GDM1 (cell line): ENCODE measurements around the gene CDH23.

Experiments used
- DNase-seq: peaks from one replicate; lab custom pipeline; 2025; lab: John Stamatoyannopoulos, UW

Gene CDH23

DNA sequence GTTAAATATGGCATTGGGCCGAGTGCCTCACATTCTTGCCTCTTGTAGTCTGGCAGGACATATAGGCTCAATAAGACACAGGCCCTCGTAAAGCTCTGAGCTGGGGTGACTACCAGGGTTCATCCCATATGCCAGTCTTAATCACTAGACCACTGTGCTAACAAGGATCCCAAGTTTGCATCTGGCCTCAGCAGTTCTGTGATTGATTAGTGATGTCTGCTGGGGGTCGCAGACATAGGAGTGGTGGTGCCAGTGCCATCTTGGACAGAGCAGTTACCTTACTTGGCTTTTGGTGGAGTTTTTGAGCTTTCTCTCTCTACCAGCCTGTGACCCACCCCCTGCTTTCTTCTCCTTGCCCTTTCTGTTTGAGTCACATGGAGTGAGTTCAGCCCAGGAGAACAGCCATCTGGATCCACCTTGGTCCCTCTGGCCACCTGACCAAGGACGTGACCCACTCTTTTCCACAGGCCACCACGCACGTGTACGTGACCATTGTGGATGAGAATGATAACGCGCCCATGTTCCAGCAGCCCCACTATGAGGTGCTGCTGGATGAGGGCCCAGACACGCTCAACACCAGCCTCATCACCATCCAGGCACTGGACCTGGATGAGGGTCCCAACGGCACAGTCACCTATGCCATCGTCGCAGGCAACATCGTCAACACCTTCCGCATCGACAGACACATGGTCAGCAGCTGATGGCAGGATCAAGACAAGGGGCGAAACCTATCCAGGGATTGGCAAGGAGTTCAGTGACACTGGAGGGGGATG lies 380.7 kb downstream of the CDH23 start:
- DNase-seq: no peak

DNA sequence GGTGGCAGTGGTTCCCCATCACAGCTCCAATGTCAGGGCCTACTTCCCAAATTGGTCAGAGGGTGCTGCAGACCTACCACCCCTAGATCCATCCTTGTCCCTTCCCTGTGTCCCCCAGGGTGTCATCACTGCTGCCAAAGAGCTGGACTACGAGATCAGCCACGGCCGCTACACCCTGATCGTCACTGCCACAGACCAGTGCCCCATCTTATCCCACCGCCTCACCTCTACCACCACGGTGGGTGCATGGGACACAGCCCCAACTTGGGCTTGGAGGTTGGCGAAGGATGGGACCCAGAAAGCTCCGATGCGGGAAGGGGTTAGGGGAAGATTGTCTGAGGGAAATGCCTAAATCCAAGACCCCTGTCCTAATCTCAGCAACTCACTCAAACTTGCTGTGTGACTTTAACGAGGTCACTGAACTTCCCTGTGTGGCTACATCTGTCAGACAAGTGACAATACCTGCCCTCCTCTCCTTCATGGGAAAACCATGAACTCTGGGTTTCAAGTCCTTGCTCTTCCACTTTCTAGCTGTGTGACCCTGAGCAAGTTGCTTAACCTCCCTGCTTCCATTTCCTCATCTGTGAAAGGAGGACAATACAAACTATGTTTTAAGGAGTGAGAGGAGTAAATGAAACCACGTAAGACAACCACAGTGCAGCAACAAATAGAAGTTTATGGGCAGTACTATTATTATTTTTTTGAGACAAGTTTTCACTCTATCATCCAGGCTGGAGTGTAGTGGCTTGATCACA lies 381.5 kb downstream of the CDH23 start:
- DNase-seq: no peak

DNA sequence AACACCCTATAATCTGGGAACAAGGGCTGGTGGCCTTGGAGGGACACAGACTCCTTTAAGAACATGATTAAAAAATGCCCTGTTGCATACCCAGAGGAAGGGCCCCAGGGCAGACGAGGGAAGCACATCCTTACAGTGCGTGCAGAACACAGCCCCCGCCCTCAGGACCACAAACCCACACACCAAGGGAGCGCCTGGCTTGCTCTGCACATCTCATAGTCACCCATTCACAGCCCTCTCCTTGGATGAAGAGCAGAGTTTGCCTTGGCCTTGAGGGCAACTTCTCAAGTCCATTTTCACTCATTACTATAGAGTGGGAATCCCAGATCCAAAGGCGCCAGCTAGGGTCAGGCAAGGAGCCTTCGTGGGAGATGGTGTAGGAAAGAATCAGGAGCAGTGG lies 382.9 kb downstream of the CDH23 start:
- DNase-seq: peak; percentile 61

DNA sequence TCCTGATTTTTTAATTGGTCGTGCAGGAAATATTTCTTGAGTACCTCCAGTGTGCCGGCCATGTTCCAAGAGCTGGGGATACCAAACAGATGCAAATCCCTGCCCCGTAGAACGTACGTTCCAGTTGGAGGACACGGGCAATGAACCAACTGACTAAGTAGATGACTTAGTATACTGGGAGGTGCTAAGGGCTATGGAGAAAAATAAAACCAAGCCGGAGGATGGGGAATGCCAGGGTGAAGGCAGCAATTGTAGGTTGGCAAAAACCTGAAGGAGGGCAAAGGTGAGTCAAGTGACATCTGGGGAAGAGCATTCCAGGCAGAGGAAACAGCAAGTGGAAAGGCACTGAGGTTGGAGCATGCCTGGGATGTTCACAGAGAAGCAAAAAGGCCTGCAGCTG lies 383.4 kb downstream of the CDH23 start:
- no peak for DNase-seq

DNA sequence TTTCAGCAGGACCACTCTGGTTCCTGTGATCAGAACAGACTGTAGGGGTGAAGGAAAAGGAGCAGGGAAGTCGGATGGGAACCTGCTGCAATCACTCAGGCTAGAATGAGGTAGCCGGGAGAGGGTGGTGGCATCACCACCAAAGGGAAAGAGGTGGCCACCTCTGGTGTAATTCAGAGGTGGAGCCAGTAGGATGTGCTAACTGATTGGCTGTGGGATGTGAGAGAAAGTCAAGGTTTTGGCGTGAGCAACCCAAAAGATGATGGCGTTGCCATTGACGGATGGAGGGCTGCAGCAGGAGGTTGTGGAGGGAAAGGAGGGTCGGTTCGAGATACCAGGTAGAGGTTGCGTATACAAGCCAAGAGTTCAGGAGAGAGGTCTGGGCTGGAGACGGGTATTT lies 384.0 kb downstream of the CDH23 start:
- DNase-seq: no peak

DNA sequence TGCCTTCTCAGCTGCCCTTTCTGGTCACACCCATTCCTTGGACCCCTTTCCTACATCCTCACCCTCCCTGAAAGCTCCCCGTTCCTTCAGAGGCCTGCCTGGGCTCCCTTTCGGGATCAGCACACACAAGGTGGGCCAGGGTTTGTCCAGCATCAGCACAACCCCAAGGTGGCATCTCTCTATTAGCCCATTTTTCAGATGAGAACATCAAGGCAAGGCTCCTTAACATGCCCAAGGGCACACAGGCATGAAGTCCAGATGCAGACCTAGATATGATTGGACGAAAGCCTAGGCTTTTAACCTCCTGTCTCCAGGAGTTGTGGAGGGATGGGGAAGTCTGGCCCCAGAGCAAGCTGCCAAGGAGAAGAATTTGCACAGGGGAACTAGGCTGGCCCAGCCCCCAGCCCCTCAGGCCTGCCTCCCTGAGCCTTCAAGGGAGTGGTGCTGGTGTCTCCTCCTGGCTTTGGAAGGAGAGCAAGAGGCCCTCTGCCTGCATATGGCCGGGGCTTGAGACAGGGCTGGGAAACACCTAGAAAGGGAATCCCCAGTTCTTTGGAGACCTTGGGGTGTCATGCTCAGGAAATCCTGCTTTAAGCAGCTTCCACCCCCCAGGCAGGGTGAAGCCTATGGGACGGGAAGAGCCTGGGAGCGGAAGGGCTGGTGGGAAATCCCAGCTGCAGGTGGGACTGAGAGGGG lies 385.6 kb downstream of the CDH23 start:
- DNase-seq: peak; percentile 32

DNA sequence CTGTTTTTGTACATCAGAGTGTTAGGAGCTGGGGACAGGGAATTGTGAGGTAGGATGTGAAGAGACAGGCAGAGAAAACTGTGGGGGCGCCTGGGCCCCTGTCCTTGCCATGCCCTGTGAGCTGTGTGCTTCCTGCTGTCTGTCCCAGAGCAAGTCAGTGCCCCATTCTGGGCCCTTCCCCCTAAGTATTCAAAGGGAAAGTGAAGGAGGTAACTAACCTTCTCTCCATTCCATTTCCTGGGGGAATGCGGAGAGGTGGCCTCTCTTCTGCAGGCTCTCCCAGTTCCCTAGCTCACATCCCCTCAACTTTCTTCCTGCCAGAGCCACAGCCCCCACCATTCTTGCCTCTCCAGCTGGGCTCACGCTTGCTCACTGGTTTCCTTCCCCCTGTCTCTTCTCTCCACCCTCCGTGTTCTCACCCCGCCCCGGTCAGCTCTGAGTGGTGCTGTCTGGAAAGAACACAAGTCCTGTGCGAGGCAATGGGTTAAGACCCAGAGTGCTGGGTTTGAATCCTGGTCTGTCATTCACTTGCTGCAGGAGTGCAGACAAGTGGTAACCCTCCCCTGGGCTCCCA lies 386.3 kb downstream of the CDH23 start:
- DNase-seq: peak; percentile 58

DNA sequence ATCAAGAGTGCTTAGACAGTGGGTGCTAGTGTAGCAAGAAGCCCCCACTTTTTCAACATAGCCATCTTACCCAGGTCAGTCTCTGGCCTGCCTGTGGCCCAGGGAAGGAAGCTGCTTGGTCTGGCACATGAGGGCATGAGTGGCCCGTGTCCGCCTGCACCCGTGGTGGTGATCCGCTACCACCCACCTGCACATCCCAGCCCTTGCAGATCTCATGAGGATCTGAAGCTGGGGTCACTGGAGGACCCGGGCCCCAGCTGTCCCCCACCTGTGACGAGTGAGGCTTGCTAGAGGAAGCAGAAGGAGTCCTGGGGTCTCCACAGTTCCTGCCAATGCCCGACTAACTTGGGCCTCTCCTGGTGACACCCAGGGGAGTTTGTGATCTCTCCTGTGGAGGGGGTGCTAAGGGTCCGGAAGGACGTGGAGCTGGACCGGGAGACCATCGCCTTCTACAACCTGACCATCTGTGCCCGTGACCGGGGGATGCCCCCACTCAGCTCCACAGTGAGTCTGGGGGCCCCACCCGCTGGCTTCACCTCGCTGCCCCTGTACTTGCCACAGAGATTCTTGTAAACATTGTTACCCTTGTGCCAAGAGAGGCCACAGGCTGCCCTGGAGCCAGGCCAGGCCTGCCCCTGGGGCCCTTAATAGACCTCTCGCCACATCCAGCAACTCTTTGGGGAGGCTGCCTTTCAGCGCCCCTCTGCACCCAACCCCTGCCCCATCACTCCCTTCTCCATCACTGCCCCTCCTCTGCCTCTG lies 387.4 kb downstream of the CDH23 start:
- no peak for DNase-seq

DNA sequence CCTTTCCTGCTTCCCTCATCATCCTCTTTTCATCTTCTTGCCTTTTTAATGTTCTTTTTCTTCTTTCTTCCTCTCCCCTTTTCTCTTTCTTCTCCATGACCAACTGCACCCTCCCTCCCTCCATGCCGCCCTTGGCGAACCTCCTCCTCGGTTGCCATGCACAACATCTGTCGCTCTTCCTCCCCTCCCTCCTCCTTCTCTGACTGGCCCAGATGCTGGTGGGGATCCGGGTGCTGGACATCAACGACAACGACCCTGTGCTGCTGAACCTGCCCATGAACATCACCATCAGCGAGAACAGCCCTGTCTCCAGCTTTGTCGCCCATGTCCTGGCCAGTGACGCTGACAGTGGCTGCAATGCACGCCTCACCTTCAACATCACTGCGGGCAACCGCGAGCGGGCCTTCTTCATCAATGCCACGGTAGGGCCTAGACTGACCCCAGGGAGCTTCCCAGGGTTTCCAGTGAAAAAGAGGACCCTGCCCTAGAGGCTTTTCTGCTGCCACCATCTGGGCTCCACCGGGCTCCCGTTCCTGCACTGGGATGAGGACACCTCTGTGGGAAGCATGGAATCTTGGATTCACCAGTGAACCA lies 388.1 kb downstream of the CDH23 start:
- no peak for DNase-seq

DNA sequence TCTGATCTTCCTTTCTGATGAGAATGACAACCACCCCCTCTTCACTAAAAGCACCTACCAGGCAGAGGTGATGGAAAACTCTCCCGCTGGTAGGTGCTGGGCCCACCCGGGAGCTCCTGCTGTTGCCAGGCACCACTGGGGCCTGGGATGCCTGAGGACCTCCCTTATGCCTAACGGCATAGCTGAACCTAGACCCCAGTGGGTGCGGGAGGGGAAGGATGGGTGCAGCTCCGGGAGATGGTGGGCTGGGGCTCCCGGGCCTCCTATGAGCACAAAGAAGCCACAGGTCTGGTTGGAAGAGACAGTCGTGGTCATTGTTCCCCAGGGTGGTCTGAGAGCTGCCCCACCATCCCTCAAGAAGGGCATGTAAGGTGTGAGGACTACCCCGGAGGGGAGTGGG lies 392.2 kb downstream of the CDH23 start:
- DNase-seq: no peak

DNA sequence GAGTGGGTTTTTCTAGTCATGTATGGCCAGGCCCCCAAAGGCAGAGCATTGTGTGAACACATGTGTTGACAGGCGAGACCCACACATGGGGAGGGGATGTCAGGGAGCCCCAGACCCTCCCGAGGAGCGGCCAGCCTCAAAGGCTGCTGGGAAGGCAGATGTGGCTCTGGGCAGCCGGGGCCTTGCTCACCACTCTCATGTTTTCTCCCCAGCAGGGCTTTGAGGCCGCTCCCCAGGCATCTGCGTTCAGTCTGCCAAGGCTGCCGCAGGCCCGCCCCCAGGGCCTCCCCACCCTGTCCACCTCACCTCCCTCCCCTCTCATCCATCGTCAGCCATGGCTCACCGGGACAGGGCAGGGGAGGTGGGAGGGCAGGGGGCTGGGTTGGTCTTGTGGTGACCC lies 393.2 kb downstream of the CDH23 start:
- DNase-seq: no peak

DNA sequence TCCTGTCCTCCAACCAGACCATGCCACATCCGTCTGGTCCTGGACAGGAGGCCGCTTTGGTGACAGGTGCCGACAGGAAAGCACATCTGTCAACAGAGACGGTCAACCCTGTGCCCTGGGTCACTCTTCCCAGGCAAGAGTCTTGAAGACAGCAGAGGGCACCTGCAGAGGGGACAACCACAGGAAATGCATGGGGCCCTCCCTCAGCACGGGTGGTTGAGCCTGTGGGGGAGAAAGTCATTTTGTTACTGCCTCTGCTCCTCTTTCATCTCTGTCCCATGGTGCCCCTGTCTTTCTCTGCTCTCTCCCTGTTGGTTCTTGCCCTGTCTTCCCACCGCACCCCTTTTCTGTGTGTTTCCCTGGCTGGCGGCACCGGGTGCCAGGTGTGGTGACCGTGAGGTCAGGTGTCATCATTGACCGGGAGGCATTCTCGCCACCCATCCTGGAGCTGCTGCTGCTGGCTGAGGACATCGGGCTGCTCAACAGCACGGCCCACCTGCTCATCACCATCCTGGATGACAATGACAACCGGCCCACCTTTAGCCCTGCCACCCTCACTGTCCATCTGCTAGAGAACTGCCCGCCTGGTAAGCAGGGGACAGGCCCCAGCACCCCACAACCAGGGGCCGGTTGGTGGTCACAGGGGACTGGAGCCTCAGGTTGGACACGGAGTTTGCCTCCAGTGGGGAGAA lies 394.2 kb downstream of the CDH23 start:
- DNase-seq: no peak

DNA sequence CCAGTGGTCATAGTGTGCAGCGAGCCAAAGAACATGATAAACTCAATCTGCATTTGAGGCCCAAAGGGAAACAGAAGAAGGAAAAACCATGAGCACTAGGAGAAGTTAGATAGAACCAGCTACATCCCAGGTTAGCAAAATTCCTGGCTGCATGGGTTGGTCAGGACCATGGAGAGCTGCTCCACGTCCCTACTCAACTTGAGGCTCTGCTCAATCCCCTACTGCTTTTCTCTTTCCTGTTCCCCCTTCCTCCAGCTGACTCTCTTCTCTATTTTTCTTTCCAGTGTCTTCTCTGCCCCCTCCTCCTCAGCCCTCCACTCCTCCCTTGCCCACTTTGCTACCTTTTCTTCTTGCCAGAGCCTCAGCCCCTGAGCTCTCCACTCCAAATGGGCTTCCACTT lies 398.5 kb downstream of the CDH23 start:
- no peak for DNase-seq

DNA sequence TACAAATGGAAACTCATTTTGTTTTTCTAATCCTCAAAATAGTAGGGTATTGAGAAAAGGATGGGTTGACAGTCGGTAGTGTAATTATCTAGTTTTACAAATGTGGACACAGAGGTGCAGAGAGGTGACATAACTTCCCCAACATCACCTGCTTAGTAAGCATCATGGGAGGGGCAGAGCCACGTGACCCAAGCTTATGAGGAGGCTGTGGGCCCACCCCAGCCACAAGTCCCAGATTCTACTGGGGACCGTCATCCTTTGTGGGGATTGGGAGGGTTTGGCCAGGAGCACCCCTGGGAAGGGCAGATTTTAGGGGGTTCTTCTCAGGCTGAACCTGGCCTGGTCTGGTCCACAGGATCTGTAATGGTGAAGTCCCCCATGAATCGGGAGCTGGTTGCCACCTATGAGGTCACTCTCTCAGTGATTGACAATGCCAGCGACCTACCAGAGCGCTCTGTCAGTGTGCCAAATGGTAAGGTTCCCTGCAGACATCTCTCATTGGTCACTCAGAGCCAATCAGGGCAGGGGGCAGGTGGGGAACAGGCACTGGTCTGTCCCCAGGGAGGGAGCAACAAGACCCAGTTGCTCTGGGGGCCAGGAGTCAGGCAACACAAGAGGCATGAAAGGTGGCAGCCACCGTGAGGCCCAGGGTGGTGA lies 400.2 kb downstream of the CDH23 start:
- peak; percentile 37 for DNase-seq

DNA sequence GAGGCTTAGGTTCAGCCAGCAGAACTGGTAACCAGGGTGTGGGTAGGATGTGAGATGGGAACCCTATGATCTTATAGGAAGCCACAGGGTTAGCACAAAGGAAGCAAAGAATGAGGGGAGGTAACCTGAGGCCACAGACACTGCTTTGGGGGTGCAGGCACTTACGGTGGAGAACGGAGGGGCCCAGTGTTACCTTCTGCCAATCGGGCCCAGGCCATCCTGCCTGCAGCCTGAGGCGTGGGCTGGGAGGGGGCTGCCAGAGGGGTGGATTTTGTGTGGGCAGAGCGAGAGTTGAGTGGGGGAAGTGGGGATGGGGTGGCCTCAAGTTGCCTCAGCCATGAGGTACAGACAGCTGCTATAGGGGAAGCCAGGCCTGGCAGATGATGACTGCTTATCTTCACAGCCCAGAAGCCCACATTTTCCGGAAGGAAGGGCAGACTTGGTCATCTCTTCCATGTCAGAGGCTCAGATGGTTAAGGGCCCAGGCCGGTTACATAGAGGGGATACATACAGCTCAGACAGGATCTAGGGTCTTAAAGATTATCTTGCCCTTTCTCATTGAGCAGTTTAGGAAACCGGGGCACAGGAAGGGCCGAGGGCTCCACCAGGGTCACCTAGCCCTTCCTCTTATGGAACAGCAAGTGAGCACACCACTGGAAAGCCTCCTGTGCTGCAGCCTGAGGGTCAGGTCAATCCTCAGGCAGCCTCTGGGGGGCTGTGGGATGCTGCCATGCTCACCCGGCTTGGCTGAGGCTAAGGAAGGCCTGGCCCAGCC lies 401.0 kb downstream of the CDH23 start:
- peak; percentile 97 for DNase-seq

DNA sequence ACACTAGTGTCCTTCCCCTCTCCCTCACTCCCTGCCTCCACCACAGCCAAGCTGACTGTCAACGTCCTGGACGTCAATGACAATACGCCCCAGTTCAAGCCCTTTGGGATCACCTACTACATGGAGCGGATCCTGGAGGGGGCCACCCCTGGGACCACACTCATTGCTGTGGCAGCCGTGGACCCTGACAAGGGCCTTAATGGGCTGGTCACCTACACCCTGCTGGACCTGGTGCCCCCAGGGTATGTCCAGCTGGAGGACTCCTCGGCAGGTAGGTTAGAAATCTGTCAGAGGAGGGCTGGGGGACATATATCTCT lies 401.5 kb downstream of the CDH23 start:
- no peak for DNase-seq

DNA sequence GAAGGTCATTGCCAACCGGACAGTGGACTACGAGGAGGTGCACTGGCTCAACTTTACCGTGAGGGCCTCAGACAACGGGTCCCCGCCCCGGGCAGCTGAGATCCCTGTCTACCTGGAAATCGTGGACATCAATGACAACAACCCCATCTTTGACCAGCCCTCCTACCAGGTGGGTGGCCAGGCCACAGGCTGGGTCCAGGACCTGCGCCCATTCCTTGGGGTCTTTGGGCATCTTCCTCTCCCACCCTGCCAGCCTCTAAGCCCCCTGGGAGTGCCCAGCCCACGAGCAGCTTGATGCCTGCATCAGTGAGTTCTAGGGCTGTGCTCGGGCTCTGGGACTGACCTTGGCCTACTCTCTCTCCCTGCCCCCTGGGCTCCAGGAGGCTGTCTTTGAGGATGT lies 402.4 kb downstream of the CDH23 start:
- no peak for DNase-seq

DNA sequence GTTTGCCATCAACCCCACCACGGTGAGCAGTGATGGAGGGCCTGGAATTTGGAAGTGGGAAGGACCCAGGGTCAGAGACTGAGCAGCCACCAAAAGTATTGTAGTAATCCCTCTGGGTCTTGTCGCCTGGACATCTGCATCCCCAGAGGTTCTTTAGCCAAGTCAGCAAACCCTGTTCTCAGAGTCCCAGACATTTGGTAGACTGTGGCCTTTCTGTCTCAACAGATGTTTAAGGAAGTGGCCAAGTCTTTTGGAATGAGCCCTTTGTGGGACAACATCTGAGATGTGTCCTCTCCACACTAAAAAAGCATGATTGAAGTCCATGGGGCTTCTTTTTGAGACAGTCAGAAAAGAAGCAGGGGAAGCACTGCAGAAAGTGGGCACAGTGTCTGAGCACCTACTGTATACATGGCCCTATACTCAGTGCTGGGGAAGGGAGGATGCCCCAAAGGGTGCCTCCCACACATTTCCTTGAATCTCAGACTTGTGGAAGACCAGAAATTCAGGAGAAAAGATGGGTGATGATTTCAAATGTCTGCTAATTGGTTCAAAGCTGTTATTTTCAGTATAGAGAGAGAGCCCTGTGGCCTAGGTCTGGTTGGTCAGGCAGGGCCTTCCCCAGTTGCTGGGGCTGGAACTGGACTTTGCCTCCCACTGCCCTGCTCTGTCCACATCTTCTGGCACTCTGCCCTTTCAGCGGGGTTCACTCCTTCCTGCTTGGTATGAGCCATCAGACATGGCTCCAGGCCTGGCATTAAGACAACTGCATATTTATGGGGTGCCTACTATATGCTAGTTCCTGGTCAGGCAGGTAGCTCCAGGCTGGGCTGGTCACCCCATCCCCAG lies 403.1 kb downstream of the CDH23 start:
- DNase-seq: no peak

DNA sequence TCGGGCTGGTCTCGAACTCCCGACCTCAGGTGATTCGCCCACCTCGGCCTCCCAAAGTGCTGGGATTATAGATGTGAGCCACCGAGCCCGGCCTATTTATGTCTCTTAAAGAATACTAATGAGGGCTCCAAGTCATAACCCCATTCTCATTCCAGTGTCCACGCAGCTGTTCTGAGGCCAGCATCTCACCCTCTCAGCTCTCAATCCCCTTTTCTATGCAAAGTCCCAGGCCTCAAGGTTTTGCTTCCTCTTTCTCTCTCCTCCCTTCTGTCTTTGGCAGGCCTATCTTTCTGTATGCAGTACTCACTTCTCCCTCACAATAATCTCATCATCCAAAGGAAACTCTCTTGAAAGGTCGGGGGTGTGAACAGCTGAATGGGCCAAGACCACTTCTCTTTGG lies 404.6 kb downstream of the CDH23 start:
- DNase-seq: peak; percentile 43
